Placental epithelial cell (primary cell): ENCODE data around the gene STARD13. TPM values are rescaled to one million over a fixed set of nuclear protein-coding genes. Genes with fewer than 3 reads are reported as not detected.

Experiments used
- total RNA-seq: library from RNA; depleted of rRNA; stranded (reverse); fragments of >200 nt; gene quantifications from 2 replicates; pipeline ENCODE4 v1.2.3, GENCODE V29; 2012

The STARD13 gene
- total RNA-seq = 48.3 and 54.7 TPM in 2 replicates

GRCh38 chr13:33285420-33286124 lies at the start of gene STARD13:
STARD13 (minus strand) TSS chr13:33285755; CDS start chr13:33285638, 117 bp downstream.

